ENCODE measurements around the gene SLC9A3.

Gene SLC9A3

DNA sequence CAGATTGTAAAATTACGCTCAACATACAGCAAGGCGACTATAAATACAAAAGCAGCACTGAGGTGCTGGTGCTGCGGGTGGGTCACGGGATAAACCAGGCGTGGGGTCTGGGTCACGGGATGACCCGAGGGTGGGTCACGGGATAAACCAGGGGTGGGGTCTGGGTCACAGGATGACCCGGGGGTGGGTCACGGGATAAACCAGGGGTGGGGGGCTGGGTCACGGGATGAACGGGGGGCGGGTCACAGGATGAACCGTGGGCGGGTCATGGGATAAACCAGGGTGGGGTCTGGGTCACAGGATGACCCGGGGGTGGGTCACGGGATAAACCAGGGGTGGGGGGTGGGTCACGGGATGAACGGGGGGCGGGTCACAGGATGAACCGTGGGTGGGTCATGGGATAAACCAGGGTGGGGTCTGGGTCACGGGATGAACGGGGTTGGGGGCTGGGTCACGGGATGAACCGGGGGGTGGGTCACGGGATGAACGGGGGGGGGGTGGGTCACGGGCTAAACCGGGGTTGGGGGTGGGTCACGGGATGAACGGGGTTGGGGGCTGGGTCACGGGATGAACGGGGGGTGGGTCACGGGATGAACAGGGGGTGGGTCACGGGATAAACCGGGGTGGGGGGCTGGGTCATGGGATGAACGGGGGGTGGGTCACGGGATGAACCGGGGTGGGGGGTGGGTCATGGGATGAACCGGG, 30.2 kb upstream of the SLC9A3 start:
- no peak for DNase-seq (ENCODE audit: low spot score)

DNA sequence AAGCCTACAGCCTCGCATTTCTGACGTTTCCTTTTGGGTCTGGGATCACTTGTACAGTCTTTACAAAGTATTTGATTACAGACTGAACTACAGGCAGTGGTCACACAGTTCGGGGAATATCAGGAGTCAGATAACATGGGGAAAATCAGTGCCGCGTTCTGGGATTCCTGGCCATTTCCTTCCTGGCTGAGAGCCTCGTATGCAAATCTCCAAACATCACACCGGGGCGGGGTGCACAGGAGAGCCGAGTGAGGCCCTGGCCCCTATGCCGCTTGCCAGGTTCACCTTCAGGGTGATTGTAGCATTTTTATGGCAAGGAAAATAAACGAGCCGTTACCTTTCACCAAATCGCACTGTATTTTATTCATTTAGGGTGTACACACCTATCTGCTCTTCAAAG, 29.6 kb upstream of the SLC9A3 start:
- DNase-seq (ENCODE audit: low spot score): peak; percentile 82

DNA sequence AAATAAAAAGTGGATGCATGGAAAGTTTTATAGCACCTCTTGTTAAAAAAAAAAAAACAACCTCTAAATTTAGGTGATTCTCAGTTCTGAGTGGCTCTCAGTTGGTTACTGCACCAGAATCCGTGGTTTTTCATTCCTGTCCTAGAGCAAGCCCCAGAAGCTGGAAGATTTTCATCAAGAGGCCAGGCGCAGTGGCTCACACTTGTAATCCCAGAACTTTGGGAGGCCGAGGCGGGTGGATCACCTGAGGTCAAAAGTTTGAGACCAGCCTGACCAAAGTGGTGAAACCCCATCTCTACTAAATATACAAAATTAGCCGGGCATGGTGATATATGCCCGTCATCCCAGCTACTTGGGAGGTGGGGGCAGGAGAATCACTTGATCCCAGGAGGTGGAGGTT, 27.2 kb upstream of the SLC9A3 start:
- no peak for DNase-seq (ENCODE audit: low spot score)

DNA sequence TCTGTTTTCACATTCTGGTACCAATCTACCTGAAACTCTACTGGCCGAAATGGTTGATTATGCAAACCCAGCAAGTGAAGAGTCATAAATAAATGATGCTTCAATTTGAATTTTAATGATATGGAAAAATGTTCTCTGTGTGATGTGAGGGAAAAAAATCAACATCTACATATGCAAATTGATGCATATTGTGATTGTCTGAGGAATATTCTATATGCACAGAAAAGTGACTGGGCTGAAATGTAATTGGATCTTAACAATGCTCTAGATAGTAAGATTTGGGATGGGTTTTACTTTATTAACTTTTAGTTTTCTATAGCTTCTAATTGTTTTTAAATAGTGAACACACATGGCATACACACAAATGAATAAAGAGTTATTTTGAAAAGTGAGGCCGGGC, 25.0 kb upstream of the SLC9A3 start:
- no peak for DNase-seq (ENCODE audit: low spot score)

DNA sequence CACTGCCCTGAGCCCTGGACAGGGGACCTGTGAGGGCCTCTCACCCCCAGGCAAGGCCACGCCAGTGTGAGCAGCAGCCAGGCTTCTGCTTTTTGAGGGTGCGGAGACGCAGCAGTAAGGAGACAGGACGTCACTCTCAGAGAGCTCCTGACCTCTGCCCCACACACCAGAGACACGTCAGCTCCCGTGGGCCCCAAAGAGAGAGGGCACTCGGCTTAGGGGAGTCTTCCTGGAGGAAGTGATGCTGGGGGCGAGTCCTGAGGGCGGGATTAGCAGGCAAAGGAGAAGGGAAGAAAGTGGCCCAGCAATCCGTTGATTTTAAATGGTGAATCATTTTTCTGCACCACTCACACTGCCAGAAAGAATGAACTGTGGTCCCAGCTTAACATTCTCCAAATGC, 24.0 kb upstream of the SLC9A3 start:
- no peak for DNase-seq (ENCODE audit: low spot score)

DNA sequence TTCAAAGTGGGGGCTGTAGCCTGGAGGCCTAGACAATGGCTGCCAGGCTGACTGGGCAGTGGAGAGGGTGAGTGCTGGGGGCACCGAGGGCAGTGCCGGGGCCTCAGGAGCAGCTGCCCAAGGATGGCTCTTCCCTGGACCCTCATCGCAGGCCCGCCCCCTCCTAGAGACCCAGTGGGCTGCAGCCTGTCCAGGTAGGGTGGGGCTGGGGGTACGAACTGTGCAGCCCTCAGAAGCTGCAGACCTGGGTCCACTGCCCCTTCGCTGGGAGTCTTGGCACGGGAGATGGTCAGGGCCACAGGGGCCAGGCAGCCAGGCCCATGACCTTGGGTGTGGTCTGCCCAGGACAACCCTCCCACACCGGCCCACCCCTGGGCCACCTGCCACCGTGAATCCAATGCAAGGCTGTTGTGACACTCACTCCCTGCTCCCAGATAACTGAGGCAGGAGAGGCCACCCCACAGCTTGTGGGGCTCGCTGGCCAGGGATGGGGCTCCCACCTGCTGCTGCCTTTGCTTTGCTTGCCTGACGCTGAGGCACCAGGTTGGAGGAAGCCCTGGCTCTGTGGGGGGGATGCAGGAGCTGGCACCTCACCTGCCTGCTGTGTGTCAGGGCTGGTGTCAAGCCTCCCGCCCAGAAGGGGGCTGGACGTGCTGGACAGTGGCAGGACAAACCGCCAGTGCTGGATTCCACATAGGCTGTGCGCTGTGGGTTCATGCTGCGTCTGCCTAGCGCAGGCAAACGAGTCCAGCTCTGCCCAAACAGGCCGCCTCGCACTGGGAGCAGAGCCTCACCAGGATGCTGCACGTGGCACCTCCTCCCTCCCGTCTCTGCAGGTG, 23.1 kb upstream of the SLC9A3 start:
- DNase-seq (ENCODE audit: low spot score): no peak

DNA sequence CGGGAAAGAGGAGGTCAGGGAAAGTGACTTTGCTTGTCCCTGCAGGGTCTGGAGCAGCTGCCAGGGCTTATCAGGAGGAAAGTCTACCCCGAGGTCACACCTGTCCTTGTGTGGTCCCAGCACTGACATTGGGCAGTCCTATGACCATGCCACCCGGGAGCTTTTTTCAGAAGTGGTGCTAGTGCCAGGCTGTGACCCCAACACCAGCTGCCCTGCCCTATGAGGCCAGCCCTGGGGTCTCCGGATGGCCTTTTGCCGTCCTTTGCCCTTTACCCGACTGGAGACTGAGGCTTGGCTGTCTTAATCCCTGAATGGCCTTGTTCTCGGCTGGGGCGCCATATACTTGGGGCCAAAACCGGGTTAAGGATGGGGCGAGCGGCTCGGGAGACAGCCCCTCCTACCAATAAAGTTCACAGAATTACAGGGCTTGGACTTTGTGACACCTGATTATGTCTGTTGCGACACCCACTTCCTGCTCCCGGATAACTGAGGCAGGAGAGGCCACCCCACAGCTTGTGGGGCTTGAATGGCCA, 22.2 kb upstream of the SLC9A3 start:
- DNase-seq (ENCODE audit: low spot score): no peak

DNA sequence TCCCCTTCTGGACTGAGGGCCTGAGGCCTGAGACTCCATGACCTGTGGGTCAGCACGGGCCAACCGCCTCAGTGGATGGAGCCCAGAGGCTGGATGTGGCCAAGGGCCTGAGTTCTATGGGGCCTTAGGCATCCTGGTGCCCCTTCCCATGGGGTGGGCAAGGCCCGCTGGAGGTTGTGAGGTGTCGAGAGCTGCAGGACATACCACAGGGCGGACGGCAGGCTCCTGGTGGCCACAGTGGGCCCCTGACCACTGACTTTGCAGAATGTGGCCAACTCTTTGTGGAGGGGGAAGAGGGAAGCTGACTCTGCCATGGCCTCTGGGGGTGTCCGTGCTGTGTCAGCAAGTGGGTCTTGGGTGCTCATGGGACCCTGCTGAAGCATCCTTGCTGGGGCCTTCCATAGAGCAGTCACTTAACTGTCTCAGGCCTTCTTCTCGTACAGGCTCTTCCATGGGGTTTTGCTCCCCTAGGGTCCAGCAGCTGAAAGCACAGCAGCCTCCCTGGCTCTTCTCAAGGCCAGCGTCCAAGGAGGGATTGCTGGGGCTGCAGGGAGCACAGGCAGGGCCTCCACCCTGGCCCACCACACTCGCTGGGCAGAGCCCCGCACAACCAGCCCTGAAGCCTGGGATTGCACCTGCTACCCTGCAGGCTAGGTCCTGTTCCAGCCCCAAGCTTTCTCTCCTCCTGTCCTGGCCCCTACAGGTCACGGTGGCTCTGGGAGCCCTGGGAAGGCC, 21.6 kb upstream of the SLC9A3 start:
- no peak for DNase-seq (ENCODE audit: low spot score)

DNA sequence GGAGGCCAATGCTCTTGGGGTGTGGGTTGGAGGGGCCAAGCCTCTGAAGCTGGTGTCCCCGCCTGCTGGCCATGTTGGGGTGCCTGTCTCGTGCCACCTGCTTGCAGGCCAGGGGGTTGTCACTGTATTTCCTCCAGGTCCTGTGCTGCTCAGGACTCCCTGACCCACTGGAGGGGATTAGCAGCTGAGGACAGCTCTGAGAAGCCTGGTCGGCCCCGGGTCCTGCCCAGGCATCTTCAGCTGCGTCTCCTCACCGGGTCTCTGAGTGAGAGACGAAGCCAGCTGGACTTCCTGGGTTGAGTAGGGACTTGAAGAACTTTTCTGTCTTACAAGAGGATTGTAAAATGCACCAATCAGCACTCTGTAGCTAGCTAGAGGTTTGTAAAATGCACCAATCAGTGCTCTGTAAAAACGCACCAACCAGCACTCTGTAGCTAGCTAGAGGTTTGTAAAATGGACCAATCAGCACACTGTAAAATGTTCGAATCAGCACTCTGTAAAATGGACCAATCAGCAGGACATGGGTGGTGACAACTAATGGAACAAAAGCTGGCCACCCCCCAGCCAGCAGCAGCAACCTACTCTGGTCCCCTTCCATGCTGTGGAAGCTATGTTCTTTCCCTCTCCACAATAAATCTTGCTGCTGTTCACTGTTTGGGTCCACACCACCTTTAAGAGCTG, 20.6 kb upstream of the SLC9A3 start:
- no peak for DNase-seq (ENCODE audit: low spot score)

DNA sequence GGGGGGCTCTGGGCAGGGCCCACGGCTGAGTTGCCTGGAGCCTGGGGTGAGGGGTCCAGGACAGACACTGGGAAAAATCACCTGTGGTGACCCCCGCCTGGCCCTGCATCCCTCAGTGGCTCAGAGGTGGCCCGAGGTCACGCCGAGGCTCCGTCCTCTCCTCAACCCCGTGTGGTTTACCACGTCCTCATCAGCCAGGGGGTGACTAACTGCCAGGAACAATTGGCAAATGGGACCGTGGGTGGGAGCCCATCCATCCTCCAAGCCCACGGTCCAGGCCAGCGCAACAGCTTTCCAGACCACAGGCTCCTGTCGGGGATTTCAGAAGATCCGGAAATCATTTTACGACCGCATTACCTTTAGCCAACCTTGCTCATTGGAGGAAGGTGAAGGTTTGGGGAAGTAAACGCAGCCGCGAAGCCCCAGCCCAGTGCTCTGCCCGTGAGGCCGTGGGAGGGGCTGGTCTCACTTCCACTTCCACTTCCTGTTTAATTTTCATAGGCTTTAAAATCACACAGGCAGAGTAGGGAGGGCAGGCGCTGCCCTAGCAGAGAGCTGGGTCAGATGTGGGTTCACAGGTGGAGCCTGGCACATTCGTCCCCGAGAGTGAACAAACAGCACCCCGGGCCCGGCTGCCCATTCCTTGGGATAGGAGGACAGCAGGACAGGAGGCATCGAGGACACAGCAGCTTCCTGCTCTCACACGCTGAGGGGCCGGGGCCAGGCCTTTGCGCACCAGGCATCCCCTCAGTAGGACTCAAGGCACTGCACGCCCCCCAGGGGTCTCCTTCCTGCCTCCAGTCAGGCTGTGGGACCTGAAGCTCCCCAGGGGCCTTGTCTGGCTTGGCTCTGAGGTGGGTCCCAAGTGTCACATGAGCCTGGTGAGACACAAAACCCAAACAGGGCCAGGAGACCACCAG, 19.8 kb upstream of the SLC9A3 start:
- DNase-seq (ENCODE audit: low spot score): no peak

DNA sequence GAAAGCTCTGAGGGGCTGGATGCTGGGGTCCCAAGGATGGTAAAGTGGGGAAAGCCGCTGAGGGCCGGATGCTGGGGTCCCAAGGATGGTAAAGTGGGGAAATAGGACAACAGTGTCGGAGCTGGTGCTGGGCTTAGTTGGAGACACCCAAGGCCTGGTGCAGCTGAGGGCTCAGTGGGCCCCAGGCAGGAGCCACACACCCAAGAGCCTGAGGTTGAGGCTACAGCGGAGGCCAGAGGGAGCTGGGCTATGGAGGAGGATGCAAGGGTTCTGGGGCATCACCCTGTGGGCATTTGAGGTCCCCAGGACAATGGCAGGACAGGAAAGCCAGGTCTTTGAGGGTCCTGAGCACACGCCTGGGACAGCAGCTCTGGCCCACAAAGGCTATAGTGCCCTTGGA, 19.1 kb upstream of the SLC9A3 start:
- DNase-seq (ENCODE audit: low spot score): no peak

DNA sequence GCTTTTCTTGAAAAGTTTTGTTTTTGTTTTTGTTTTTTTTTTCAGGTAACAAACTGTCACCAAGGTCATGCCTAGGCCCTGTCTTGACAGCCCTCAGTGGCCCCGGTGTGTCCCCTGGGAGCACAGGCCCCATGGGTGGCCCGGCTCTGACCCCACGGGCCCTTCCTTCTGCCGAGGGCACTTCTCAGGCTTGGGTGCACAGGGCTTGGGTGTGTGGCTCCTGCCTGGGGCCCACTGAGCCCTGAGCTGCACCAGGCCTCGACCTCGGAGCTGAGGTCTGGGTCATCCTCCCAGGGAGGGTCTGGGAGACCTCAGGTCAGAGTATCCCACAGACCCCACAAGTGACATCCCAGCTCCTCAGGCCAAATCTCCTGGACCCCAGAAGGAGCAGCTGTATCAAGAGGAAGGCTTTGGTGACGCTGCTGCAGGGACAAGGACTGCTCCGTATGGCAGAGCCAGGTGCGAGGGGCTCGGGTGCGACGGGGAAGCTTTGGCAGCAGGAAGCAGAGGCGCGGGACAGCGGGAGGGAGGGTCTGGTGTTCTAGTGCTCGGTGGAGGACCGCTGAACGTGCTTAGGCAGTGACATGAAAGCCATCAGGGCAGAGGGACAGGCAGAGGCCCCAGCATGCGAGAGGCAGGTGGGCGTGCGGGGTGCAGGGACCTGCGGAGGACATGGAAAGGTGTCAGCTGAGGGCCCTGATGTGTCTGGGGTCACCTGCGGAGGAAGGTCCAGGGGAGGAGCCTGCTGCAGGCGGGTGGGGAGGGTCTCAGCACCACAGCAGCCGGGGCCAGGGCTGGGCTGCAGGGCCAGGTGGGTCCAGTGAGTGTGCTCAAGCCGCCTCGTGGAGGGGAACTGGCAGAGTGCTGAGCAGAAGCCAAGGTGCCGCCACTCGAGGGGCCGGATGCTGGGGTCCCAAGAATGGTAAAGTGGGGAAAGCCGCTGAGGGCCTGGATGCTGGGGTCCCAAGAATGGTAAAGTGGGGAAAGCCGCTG, 18.4 kb upstream of the SLC9A3 start:
- DNase-seq (ENCODE audit: low spot score): no peak

DNA sequence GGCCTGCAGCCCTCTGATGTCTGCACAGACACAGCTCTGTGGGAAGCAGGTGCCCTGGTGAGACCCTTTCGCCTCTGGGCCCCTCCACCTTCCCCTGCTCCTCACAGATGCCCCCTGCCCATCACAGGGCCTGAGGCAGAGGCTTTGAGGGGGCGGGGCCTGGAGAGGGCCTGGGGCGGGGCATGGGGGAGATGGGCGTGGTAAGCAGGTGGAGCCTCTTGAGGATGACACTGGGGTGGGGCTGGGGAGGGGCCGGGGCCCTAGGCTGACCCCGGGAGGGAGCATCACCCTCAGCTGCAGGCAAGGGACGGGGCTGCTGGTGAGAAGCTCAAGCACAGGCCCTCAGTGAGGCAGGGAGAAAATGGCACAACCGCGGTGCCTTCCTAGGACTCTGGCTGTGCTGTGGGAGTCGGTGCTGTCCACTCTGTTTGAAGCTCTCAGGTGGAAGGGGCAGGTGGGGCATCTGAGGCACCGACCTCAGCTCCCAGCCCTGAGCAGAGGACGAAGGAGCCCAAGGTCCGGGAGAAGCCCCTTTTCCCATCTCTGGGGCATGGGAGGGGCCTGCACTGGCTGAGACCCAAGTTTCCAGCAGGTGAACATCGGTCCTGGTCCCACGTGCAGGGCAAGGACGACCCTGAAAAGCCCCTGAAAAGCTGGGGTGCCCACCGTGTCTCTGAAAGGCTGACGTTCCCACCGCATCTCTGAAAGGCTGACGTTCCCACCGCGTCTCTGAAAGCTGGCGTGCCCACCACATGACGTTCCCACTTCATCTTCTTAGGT, 17.5 kb upstream of the SLC9A3 start:
- no peak for DNase-seq (ENCODE audit: low spot score)

DNA sequence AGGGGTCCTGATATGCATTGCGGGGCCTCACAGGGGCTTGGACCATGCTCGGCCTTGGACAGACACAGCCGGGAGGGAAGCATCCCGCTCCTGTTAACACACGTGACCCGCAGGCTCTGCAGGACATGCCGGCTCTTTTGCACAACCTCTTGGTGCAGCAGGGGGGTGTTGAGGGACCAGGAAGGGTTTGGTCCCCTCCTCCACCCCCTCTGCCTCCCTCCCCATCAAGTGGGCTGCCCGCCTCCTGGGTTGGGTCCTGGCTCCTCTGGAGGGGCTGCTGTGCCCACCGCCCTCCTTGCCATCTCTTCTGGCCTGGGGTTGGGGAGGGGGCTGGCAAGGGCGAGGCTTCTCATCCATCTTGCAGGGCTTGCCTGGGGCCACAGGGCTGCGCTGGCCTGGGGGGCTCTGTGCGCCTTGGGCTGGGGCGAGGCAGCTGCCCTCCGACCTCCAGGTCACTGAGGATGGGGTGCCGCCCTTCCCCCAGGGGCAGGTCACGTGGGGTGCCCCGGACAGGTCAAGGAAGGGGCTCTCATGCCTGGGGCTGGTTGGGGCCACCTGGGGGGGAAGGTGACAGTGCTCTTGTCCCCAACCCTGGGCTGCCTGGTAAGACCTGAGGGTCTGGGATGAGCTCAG, 16.8 kb upstream of the SLC9A3 start:
- DNase-seq (ENCODE audit: low spot score): no peak

DNA sequence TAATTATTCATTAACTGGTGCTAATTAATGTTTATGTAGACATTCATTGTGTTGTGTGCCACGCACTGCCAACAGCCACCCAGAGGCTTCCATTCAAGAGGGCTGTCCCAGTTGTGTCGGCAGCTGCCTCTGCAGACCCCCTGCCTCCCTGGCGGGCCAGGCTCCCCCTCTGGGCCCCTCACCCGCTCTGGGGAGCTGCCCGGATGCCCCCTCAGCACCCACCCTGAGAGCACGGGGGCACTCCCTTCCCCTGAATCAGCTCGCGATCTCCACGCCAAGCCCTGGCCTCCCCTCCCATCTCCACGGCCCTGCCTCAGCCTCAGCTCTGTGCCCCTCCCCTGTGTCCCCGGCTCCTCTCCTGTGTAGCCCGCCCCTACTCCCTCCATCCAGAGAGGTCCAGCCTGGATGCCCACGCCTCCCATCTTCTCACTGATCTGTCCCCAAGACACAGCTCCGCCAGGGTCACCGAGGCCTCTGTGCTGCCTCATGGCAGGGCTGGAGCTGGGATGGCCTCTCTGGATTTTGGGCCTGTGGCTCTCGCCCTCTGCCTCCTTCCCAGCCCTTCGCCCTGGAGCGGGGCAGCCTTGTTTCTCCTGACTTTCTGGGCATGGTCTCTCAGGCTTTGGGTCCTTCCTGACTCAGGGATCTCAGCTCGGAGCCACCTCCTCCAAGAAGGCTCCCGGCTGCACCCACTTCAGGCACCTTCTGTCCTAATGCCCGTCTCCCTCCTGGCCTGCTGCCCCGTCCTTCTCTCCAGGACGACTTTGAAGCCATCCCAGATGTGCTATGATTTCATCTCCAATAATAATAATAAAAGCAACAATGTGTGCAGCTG, 16.0 kb upstream of the SLC9A3 start:
- no peak for DNase-seq (ENCODE audit: low spot score)

DNA sequence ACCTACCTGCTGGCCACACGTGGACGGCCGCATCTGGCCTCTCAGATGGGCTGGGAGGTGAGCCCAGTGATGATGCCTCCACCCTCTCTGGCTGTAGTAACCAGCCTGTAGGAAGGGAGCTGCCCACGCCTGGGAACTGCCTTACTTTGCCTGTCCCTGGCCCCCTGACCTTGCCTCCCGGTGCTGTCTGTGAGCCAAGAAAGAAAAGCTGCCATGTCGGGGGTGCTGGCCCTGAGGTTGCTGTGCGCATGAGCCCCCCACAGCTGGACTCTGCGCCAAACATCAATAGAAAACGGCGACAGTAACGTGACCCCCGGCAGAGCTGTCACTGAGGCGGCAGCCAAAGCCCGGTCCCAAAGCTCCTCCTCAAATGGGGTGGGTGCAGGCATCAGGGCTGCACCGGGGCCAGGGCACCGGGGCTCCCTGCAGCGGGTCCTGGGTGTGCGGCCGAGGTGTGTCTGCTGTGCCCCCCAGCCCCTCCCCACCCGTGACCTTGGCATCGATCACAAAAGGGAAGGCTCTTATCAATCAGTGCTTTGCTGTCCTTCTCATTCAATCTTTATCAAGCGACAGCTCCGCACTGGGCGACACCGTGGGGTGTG, 15.3 kb upstream of the SLC9A3 start:
- no peak for DNase-seq (ENCODE audit: low spot score)

DNA sequence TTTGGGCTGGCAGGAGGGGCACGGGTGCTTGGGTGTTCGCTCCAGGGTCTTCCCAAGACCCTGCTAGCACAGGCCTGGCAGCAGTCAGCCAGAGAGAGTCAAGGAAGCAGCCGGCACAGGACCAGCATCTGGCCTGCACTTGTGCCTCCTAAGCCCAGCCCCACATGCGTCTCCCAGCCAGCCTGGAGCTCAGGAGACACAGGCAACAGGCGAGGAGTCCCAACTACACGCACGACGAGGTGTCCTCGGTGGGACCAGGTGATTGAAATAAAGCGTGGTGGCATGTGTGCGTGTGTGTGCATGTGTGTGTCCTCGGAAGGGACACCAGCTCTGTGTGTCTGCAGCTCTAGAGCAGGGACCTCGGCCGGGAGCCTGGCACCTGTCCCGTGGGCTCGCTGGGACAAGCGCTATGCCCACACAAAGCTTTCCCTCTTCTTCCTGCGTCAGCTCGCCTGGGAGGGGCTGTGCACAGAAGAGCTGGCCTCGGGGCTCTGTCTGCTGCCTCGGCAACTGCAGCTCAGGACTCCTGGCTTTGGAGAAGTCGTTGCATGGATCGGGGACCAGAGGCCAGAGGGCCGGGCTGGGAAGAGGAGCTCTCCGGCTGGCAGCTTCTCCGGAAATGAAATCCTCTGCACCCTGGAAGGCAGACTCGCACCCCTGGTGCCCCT, 14.7 kb upstream of the SLC9A3 start:
- DNase-seq (ENCODE audit: low spot score): no peak

Measured in LoVo (cell line).